Left ventricle myocardium superior (tissue), 1 donor: ENCODE results near the gene A4GALT. TPM values are rescaled to one million over a fixed set of nuclear protein-coding genes. Genes with fewer than 3 reads are reported as not detected.
"Not testable (repeated sequence)": the region's sequence is repeated elsewhere in the genome, so short reads cannot be mapped to it uniquely, and the experiment has no call there.

Experiments
- ATAC-seq: fragments of 200-7000 bp; cut with Tn5 transposase; one replicate; pipeline ENCODE4 v1.9.1; 2020; ENCODE audit warnings: mild to moderate bottlenecking, moderate library complexity
- DNase-seq: peaks from one replicate; pipeline ENCODE4 v3.0.0-alpha.2; 2020
- intact Hi-C: fragments of 100-400 bp; cut with micrococcal nuclease; formaldehyde crosslinking; loops from one replicate; pipeline ENCODE4 v1.11.0; 2022
- total RNA-seq: library from RNA; stranded (reverse); fragmentation: NEBNext Ultra II Directional; extraction: Animal tissue kit (Norgen Biotek cat#: 25700); gene quantifications from one replicate; pipeline ENCODE4 v1.2.1, GENCODE V29; 2021
- donor health status: DM: no; HTN: yes; CAD: no; lungs with severe emphysema.

Gene A4GALT
- total RNA-seq, 1 donor from 2014 or later = 81.7 TPM

- DNase-seq, ATAC-seq, intact Hi-C loops: not testable (repeated sequence)
These were observed 54.3 kb downstream of the A4GALT start for GRCh38 chr22:42666393-42666792.

- intact Hi-C loops = no loop called here
These were observed 55.5 kb downstream of the A4GALT start for GRCh38 chr22:42664976-42665831.

GRCh38 chr22:42661985-42662831 is 58.5 kb downstream of the A4GALT start:
- intact Hi-C loops = no loop called here
- DNase-seq = peak; percentile 93
- ATAC-seq = peak; percentile 96

More at GRCh38 chr22:42664976-42665831, 55.5 kb downstream of the A4GALT start:
- no peak for ATAC-seq
- DNase-seq = no peak

- intact Hi-C loops = no loop called here
- no peak for DNase-seq
- ATAC-seq = no peak
These were observed 64.1 kb downstream of the A4GALT start for GRCh38 chr22:42656578-42656977.

GRCh38 chr22:42655693-42656092 is 65.0 kb downstream of the A4GALT start:
- DNase-seq = no peak
- ATAC-seq = no peak
- intact Hi-C loops = no loop called here

- intact Hi-C loops = no loop called here
- no peak for DNase-seq
- ATAC-seq = no peak
These were observed 66.1 kb downstream of the A4GALT start for GRCh38 chr22:42654436-42655073.

GRCh38 chr22:42653999-42654398 is 66.7 kb downstream of the A4GALT start:
- DNase-seq (no peak), ATAC-seq (no peak)
- intact Hi-C loops = no loop called here

GRCh38 chr22:42651134-42651533 is 69.5 kb downstream of the A4GALT start:
- intact Hi-C loops = no loop called here
- DNase-seq (no peak), ATAC-seq (no peak)

- peak; percentile 67 for ATAC-seq
- peak; percentile 92 for DNase-seq
- intact Hi-C loops = no loop called here
These were observed 71.2 kb downstream of the A4GALT start, which contains the start of gene CYB5R3 for GRCh38 chr22:42649246-42650099. Gene CYB5R3, minus strand, starts transcription at chr22:42649392. Its CDS starts 77 bp downstream, at chr22:42649315.

GRCh38 chr22:42648368-42649245 is 72.1 kb downstream of the A4GALT start:
- intact Hi-C loops = no loop called here
- peak; percentile 47 for ATAC-seq

GRCh38 chr22:42648017-42648367 is 72.7 kb downstream of the A4GALT start:
- DNase-seq = no peak
- ATAC-seq = no peak
- intact Hi-C loops = no loop called here

More at GRCh38 chr22:42648368-42649245, 72.1 kb downstream of the A4GALT start:
- peak; percentile 80 for DNase-seq

GRCh38 chr22:42646569-42647525 is 73.8 kb downstream of the A4GALT start:
- intact Hi-C loops = no loop called here
- ATAC-seq = peak; percentile 65

GRCh38 chr22:42645938-42646568 is 74.6 kb downstream of the A4GALT start:
- DNase-seq (no peak), ATAC-seq (peak; percentile 0)
- intact Hi-C loops = no loop called here

More at GRCh38 chr22:42646569-42647525, 73.8 kb downstream of the A4GALT start:
- peak; percentile 89 for DNase-seq

- peak; percentile 1 for ATAC-seq
- intact Hi-C loops = no loop called here
- peak; percentile 66 for DNase-seq
These were observed 75.2 kb downstream of the A4GALT start for GRCh38 chr22:42645341-42645937.

- DNase-seq = peak; percentile 76
- intact Hi-C loops = no loop called here
- ATAC-seq = peak; percentile 5
These were observed 76.0 kb downstream of the A4GALT start for GRCh38 chr22:42644422-42645340.
